HG02884 (cell line): ENCODE results near the gene CCDC69.
"Not testable (repeated sequence)": the region's sequence is repeated elsewhere in the genome, so short reads cannot be mapped to it uniquely, and the experiment has no call there.

Experiments
- ATAC-seq: cut with Tn5 transposase; IDR thresholded peaks from one replicate; pipeline ENCODE4 v1.9.1; 2021; ENCODE audit warnings: mild to moderate bottlenecking, moderate library complexity; ENCODE audit not compliant: unreplicated experiment

Gene CCDC69

DNA sequence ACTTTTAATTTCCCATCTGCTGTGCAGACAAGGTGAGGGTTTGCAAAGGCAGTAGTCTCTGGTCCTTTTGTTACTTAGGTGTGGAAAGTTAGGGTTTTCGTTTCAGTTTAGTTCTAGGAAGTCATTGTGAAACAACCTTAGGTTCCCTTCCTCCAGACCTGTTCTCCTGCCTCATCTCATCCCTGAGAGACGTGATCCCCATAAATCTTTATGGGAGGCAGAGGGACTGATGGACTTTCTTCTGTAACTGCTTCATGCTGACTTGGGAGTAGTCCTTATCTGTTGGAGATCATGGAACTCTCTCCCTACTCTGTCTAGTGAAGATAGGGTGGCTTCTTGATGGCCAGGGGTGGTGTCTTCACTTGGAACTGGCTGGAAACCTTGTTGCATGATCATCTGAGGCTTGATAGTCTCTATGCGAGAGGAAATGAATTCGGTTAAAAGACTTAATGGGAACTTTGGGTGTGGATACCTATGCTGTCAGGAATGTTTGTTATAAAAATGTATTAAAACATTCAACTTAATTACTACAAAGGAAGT, 21.9 kb upstream of the CCDC69 start:
- ATAC-seq = no peak

DNA sequence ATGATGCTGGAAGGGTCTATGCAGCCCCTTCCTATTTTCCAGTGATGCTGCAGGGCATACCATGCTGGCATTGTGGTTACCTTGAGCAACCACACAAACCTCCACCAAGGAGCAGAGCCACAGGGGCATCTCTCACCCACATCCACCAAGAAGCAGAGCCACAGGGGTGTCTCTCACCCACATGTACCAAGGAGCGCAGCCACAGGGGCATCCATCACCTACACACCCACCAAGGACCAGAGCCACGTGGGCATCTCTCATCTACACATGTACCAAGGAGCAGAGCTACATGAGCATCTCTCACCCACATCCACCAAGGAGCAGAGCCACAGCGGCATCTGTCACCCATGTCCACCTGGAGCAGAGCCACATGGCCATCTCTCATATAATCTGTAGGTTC, 20.3 kb upstream of the CCDC69 start:
- no peak for ATAC-seq

DNA sequence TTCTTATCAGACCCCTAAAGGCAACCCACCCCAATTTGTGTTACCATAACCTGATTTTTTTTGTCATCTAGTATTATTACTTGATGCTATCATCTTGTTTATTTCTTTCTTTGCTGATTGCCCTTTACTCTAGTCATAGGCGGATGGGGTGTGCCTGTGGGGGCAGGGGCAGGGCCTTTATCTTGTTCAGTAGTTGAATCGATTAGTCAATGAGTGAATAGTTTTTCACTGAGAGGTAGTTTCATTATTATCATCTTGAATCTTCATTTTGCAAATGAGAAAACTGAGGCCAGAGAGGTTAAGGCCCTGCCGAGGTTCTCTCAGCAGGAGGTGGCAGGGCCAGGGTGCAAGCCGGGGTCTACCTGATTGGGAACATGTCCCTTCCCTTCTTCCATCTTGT, 19.7 kb upstream of the CCDC69 start:
- no peak for ATAC-seq

DNA sequence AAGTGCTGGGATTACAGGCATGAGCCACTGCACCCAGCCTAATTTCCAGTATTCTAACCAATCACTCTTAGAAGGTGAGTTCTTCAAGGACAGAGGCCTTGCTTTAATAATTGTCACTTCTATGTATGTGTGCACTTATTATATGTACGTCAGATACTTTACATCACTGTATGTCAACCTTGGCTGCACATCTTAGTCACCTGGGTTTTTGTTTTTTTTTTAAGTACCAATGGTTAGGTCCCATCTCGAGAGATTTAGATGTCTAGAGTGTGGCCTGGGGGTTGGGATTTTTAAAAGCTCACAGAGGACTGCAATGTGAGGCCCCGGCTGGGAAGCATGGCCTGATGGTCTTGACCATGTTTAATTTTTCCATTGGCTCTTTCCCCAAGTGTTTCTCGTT, 19.2 kb upstream of the CCDC69 start:
- ATAC-seq = no peak

DNA sequence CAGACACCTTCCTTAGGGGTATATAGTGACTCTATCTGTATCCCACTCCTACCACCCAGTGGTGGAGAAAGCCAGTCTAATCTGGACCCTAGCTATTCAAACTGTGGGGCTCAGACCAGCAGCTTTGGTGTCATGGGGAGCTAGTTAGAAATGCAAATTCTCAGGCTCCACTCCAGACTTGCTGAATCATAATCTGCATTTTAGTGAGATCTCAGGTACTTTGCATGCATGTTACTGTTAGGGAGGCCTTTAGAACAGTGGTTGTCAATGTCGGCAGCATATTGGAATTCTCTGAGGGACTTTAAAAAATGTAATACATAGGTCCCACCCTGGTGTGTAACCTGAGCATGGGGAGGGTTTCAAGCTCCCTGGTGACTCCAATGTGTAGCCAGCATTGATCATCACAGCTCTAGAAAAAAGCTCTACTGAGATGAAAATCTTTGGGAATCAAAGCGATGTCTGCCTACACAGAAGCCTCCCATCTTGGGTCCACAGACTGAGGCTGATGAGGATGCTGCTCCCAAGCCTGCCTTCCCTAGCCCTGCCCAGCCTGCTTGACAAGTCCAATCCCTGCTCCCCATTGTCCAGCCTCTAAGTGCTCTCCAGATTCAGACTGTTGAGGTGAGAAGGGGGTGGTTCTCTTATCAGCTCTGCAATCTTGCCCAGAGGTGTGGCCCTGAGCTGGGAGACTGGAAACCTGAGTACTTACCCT, 17.2 kb upstream of the CCDC69 start:
- ATAC-seq = peak; percentile 43

DNA sequence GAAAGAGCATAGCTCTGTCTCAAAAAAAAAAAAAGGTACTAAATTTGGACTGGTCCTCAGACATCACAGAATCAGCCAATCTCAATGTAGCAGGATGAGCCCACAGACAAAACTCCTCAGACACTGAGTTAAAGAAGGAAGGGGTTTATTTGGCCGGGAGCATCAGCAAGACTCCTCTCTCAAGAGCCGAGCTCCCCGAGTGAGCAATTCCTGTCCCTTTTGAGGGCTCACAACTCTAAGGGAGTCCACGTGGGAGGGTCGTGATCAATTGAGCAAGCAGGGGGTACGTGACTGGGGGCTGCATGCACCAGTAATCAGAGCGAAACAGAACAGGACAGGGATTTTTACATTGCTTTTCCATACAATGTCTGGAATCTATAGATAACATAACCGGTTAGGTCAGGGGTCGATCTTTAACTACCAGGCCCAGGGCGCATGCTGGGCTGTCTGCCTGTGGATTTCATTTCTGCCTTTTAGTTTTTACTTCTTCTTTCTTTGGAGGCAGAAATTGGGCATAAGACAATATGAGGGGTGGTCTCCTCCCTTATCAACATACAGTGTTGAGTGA, 16.5 kb upstream of the CCDC69 start:
- not testable (repeated sequence) for ATAC-seq

DNA sequence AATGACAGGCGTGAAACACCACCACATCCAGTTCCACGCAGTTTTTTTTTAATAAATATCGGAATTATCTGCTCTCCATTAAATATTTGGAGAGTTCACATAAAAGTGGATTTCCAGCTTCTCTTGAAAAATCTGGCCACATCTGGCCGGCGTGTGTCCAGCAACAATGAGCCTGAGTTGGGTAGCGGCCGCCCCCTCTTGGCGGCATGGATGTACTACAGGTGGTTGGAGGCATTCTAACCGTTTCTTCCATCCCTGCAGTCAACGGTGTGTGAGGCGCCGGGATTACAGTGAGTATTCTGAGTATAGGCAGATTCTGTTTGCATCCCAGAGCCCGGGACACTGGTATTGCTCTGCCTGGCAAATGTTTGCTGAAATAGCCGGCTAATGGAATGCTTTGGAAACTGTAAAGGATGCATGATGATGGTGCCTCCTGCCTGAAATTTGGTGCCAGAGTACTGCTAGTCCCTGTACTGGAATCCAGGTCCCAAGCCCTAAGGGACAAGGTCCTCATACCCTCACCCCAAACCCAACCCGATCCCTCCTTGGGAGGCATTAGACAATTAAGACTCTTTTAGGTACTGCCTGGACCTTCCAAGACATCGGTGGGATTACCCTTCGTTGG, 15.5 kb upstream of the CCDC69 start:
- ATAC-seq = peak; percentile 34

DNA sequence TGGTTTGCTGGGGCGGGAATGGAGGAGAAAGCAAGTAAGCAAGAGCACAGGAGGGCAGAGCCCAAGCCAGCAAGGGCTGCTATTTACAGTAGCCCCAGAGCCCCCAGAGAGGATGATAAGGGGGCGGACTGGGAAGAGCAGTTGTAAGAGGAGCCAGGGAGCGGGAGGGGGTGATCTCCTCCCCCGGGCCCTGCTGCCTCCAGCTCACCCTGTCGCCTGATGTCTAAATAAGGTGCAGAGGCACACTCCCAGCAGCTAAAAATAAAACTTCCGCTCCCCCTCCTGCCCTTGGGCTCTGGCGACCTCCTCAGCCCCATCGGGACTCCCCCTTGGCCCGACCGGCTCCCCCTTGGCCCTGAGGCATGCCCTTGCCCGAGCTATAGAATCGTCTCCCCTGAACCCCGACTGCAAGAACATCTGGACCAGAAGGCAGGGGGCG, 14.4 kb upstream of the CCDC69 start:
- ATAC-seq = peak; percentile 27

DNA sequence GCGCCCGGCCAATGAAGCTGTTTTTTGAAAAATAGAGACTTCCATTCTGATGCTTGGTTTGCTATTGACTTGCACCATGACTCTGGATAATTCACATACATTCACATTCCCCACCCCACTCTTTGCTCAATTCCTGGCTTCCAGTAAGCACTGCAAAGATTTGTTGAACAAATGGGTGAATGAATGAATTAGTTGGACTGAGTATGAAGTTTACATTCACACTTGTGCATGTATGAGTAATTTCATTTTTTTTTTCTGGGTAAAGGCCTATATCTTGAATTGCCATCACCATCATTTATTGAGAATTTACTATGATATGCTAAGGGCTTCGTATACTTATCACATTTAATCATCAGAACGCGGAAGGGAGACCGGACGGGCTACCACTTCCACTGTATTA, 13.8 kb upstream of the CCDC69 start:
- ATAC-seq = no peak

DNA sequence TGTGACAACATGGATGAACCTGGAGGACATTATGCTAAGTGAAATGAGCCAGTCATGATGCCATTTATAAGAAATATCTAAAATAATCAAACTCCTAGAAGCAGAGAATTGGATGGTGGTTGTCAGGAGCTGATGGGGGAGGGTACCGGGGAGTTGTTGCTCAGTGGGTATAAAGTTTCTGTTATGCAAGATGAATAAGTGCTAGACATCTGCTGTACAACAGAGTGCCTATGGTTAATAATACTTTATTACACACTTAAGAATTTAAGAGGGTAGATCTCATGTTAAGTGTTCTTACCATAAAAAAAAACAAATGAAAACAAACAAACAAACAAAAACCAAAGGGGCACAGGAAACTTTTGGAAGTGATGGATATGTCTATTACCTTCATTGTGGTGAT, 13.0 kb upstream of the CCDC69 start:
- ATAC-seq = no peak

DNA sequence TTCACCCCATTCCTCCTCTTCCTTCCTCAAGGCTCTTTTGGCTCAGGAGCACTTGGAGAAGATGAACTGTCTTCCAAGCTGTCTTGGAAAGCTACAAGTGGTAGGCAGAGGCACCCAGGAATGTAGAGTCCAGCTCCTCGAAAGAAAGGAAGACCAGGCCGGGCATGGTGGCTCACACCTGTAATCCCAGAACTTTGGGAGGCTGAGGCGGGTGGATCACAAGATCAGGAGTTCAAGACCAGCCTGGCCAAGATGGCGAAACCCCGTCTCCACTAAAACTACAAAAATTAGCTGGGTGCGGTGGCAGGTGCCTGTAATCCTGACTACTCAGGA, 11.3 kb upstream of the CCDC69 start:
- ATAC-seq = not testable (repeated sequence)

DNA sequence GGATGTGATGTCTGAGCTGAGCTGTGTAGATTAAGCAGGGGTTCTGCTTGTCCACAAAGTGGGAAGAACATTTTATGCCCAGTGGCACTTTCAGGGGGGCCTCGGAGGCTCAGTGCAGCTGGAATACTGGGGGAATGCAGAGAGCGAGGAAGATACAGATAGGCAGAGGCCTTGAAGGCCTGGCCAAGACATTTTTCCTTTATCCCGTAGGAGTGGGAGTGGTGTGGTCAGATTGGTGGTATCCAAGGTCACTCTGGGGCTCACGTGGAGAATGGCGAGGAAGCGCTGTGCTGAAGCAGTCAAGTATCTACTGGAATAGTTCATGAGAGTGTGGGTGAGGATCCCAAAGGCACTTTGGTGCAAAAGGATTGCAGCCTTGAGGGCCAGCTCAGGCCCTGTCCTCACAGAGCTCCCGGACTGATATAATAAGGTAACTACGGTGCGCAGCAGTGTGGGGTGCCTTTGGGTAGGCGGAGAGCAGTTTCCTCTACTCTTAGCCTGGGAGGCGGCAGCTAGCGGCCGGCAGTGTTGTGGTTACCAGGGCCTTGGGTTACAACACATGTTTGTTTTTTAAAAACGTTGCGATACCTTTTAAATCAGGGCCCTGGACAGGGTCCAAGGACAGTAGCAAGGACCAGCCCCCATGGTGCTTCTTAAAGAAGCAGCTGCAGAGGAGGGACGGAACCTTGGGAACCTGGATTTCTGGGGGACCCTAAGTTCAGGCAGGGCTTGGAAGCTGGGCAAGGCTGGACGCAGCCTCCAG, 10.8 kb upstream of the CCDC69 start:
- ATAC-seq = peak; percentile 71

DNA sequence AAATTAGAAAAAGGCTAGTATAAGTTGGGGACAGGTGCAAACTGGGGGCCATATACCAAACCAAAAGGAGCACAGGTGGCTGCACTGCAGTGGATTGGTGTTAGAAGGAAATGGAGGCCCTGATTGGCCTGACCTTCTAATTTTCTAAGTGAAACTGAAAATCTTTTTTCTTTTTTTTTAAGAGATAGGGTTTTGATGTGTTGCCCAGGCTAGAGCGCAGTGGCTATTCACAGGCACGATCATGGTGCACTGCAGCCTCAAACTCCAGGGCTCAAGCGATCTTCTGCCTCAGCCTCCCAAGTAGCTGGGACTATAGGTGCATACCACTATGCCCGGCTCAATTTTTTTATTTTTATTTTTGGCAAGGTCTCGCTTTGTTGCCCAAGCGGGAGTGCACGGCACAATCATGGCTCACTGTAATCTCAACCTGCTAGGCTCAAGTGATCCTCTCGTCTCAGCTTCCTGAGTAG, 9.8 kb upstream of the CCDC69 start:
- ATAC-seq = peak; percentile 43

DNA sequence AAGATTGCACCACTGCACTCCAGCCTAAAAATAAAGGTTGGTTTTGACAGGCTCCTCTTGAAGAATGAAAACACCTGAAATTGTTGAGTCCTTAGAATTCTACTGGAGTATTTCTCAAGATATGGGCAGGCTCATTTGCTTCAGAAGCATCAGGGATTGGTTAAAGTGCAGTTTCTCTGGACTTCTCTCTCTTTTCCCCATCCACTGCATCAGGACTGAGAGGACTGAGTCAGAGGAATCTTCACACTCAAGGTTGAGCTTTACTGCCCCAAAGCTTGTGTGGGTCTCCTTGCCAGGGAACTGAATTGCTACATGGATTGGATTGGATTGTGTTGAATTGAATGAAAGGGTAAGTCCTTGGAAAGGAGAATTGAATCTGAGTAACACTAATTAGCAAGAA, 7.5 kb upstream of the CCDC69 start:
- ATAC-seq = no peak

DNA sequence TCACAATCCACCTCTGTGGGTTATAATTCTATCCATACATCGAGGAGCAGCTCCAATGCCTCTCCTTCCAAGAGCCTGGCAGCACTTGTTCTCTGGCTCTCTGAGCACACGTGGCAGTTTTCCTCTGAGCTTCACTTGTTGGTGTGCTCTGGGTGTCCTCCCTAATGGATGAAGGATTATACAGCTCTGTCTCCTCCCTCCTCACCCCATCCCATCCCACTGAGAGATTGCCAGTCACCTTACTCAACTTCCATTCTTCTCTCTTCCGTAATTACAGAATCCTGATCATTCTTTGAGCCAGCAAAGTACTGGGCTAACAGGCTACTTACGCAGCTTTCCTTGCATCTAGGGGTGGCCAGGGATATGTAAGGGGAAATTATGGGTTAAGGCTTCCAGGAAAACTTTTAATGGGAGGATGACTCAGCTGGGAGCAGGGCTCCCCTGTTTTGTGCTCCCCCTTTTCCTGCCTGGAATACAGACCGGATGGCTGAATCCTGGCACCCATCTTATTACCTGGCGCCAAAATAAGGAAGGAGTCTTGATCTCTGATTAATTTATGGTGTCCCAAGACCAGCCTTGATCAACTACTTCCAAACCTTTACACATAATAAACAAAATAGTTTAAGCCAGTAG, 6.3 kb upstream of the CCDC69 start:
- no peak for ATAC-seq

DNA sequence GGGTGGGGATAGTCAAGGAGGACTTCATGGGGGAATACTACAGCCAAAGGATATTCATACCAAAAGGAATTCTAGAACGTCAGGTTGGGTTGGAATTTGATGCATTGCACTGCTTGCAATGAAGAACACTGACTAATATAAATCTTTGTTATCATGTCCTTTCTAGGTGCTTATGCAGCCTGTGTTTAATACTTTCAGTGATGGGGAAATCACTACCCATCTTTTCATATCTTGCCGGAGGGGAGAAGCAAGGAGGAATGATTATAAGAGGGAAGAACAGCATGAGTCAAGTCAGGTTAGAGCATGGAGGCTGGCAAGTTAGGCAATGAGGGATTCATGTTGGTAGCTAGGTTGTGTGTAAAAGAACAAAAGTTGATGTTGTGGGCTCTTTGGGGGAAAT, 5.1 kb upstream of the CCDC69 start:
- no peak for ATAC-seq

DNA sequence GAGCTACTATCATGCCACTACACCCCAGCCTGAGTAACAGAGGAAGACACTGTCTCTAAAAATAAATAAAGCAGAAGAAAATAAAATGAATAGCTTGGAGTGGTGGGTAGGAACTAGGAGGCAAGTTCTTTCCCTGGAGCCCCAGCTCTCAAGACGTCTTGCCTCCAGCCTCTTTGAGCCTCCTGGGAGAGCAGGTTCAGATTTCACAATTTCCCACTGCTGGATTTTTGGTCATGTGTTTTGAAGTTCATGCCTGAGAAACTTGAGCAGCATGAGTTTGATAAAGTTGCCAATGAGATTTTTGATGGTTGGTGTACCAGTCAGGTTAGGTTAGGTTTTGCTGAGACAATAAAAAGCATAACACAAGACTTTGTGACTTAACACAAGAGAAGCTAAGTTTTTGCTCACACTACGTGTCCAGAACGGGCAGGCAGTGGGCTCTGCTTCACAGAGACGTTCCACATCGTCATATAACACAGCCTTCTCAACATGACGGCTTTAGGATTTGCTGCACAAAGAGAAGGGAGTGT, 4.1 kb upstream of the CCDC69 start:
- ATAC-seq = no peak

DNA sequence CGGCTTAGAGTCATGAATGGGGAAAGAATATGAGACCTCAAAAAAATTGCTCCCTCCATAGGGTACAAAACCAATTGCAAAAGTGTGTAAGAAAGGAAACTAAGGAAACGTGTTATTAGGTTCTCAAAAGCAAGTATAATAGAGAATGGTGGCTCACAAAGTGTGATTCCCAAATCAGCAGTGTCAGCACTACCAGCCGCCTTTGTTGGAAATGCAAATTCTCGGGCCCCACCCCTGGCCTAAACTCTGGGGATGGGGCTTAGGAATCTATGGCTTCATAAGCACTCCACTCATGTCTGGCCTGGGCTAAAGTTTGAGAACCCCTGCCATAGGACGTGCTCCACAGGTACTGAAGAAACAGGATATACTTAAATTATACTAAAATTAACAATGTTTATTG, 1.6 kb upstream of the CCDC69 start:
- no peak for ATAC-seq

DNA sequence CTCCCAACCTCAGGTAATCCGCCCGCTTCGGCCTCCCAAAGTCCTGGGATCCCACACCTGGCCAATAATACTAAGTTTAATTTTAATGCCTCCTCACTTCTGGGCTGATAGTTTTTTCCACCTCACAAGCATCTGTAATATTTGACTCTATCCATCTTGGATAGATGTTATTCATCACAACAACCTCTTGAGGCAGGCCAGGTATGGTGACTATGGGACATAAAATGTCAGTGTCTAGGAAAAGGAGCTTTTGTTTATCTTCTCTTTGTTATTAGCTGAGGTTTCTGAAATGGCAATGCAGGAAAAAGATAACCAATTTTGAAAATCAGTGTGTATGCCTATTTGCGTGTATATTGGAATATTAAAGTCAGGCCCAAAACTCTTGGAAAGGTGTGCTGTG, 1.2 kb upstream of the CCDC69 start:
- no peak for ATAC-seq

DNA sequence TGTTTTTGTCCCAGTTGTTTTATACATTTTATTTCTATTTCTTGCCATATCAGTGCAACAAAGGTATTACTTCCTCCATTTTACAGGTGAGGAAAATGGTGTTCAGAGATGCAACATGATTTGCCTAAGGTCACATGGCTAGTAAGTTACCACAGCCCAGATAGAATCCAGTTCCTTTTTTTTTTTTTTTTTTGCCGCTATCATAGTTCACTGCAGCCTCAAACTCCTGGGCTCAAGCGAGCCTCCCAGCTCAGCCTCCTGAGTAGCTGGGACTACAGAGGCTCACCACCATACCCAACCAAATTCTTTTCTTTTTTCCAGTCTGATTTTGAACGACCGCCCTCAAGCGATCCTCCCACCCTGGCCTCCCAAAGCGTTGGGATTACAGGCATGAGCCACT, 480 bp upstream of the CCDC69 start:
- ATAC-seq = peak; percentile 34
